ENCODE results near the gene LUC7L2.
A peak's percentile ranks its signal among the peaks of the same experiment; 100 is the strongest.

LUC7L2 gene

DNA sequence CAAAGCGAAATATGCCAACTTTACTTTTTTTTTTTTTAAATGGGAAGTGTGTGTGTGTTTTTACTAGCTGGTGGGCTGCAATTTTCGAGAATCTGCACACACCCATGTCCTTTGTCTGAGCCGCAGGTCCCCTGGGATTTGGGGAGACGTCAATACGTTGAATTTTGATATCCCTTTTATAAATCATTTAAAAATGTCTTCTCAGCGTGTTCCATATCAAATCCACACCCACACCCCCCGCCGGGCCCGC lies 19.0 kb upstream of the LUC7L2 start:
- peak overlapping the region; percentile 76 for H2AFZ ChIP-seq (ENCODE audit: low read depth)
- peaks cover 12% of the 10 kb centered on the region for H3K4me1 ChIP-seq (ENCODE audit: low read depth, poor library complexity, severe bottlenecking)
- H3K27ac ChIP-seq, result peak overlapping the region; percentile 95
- TF ChIP-seq, protein P1, sequence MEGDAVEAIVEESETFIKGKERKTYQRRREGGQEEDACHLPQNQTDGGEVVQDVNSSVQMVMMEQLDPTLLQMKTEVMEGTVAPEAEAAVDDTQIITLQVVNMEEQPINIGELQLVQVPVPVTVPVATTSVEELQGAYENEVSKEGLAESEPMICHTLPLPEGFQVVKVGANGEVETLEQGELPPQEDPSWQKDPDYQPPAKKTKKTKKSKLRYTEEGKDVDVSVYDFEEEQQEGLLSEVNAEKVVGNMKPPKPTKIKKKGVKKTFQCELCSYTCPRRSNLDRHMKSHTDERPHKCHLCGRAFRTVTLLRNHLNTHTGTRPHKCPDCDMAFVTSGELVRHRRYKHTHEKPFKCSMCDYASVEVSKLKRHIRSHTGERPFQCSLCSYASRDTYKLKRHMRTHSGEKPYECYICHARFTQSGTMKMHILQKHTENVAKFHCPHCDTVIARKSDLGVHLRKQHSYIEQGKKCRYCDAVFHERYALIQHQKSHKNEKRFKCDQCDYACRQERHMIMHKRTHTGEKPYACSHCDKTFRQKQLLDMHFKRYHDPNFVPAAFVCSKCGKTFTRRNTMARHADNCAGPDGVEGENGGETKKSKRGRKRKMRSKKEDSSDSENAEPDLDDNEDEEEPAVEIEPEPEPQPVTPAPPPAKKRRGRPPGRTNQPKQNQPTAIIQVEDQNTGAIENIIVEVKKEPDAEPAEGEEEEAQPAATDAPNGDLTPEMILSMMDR (conservative IDR thresholded peaks at IDR 0.05; ENCODE audit: low read depth, low read length), result no peak
- no peaks in the 10 kb centered on the region for H3K36me3 ChIP-seq (ENCODE audit: insufficient read depth)
- peak overlapping the region; percentile 4 for H3K4me3 ChIP-seq (IDR thresholded peaks at IDR 0.05; ENCODE audit: insufficient read depth, low read depth, low read length)
- H3K9ac ChIP-seq, result peak overlapping the region; percentile 96
- H4K20me1 ChIP-seq (ENCODE audit: insufficient read depth), result no peaks in the 10 kb centered on the region
- H3K4me2 ChIP-seq, result peak overlapping the region; percentile 90
- H3K79me2 ChIP-seq (ENCODE audit: insufficient read depth, low read depth), result peaks cover 20% of the 10 kb centered on the region
- no peaks in the 10 kb centered on the region for H3K27me3 ChIP-seq (ENCODE audit: insufficient read depth, low read depth)

DNA sequence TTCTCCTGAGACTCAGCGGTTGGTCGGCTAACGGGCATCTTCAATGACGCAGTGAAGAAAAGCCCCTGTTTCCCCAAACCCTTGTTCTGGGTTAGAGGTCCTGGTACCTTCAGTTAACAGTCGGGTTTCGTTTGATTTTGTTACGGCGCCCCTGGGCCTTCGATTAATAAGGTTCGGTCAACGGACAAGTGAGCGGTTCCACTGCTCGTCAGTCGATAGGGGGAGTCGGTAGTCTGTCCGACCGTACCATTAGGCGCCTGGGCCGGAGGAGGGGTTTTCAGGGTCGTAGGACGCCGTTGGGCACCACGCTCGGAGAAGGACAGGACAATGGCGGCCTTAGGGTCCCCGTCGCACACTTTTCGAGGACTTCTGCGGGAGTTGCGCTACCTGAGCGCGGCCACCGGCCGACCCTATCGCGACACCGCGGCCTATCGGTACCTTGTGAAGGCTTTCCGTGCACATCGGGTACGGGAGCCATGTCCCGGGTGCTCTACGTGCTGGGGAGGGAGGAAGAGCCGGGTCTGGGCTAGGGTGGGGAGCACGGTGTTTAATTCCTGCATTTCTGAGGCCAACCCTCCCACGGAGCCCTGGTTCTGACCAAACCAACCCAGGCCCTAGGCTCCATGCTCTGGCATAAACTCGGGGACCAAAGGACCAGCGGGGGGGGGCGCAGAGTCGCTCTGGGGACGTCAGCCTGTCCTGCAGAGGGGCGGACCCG lies 18.5 kb upstream of the LUC7L2 start, which contains the start of gene FMC1:
FMC1 (plus strand) TSS at position 280 of the 718 bp plus-strand sequence; CDS start at position 328, 48 bp downstream.
- peaks cover 12% of the 10 kb centered on the region for H3K4me1 ChIP-seq (ENCODE audit: low read depth, poor library complexity, severe bottlenecking)
- H3K36me3 ChIP-seq (ENCODE audit: insufficient read depth), result no peaks in the 10 kb centered on the region; the same call in 1 of the 2 replicates
- no peaks in the 10 kb centered on the region for H4K20me1 ChIP-seq (ENCODE audit: insufficient read depth)
- peak within 1 kb of the TSS; percentile 95 for H3K27ac ChIP-seq
- TF ChIP-seq, protein P1 (conservative IDR thresholded peaks at IDR 0.05; ENCODE audit: low read depth, low read length), result peak; percentile 73
- H3K27me3 ChIP-seq (ENCODE audit: insufficient read depth, low read depth), result no peaks in the 10 kb centered on the region
- H2AFZ ChIP-seq (ENCODE audit: low read depth), result peak within 1 kb of the TSS; percentile 76
- peaks cover 20% of the 10 kb centered on the region for H3K79me2 ChIP-seq (ENCODE audit: insufficient read depth, low read depth)
- peak within 1 kb of the TSS; percentile 96 for H3K9ac ChIP-seq
- peak within 1 kb of the TSS; percentile 90 for H3K4me2 ChIP-seq
- H3K4me3 ChIP-seq (IDR thresholded peaks at IDR 0.05; ENCODE audit: insufficient read depth, low read depth, low read length), result peak within 1 kb of the TSS; percentile 66

DNA sequence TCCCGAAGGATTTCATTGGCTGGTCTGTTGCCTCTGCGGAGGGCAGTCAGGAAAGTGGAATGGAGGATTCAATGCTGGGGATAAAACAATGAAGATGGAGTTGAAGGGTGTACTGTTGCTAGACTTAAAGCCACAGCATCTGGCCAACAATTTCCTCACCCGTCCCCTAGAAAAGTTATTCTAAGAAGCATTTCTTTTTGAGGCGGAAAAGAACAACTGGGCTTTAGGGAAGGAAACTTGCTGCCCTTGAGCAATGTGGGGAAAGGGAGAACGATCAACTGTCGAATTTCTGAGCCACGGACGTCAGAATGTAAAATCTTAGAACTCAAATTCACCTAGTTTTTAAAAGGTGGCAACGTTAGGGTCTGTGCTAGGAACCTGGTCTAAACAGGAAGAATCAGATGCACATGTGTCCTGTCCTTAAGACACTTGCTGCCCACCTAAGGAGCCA lies 17.9 kb upstream of the LUC7L2 start:
- Histone ChIP-seq H3K9ac (peak overlapping the region; percentile 96), H3K4me2 (peak overlapping the region; percentile 90), H3K79me2 (ENCODE audit: insufficient read depth, low read depth) (peaks cover 20% of the 10 kb centered on the region), H2AFZ (ENCODE audit: low read depth) (peak overlapping the region; percentile 76), H4K20me1 (ENCODE audit: insufficient read depth) (no peaks in the 10 kb centered on the region), H3K4me3 (IDR thresholded peaks at IDR 0.05; ENCODE audit: insufficient read depth, low read depth, low read length) (peak overlapping the region; percentile 66), H3K36me3 (ENCODE audit: insufficient read depth) (no peaks in the 10 kb centered on the region; the same call in 1 of the 2 replicates), H3K27me3 (ENCODE audit: insufficient read depth, low read depth) (no peaks in the 10 kb centered on the region), H3K4me1 (ENCODE audit: low read depth, poor library complexity, severe bottlenecking) (peaks cover 12% of the 10 kb centered on the region), H3K27ac (peak overlapping the region; percentile 95)
- TF ChIP-seq, protein P1 (conservative IDR thresholded peaks at IDR 0.05; ENCODE audit: low read depth, low read length), result no peak

DNA sequence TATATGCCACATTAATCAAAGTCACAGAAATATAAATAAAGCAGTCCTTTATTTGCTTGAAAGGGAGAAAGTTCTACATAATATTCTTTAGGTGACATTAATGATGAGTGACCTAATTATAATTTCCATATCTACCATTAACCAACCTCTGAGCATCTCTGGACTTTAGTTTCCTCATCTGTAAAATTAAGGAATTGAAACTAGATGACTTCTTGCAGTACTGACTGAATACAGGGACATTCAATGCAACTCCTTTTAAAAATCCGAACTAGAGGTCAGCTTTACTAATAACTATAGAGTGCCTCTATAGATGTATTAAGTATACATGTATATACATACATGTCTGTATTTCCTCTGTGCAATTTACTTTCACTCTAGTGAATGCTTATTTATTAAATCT lies 14.7 kb upstream of the LUC7L2 start:
- Histone ChIP-seq H3K4me1 (ENCODE audit: low read depth, poor library complexity, severe bottlenecking) (peaks cover 12% of the 10 kb centered on the region), H3K27me3 (ENCODE audit: insufficient read depth, low read depth) (no peaks in the 10 kb centered on the region), H3K9ac (no peak overlapping the region), H3K27ac (no peak overlapping the region), H3K4me3 (IDR thresholded peaks at IDR 0.05; ENCODE audit: insufficient read depth, low read depth, low read length) (no peak overlapping the region), H3K79me2 (ENCODE audit: insufficient read depth, low read depth) (peaks cover 20% of the 10 kb centered on the region), H2AFZ (ENCODE audit: low read depth) (no peak overlapping the region), H3K36me3 (ENCODE audit: insufficient read depth) (no peaks in the 10 kb centered on the region; the same call in 1 of the 2 replicates), H3K4me2 (no peak overlapping the region), H4K20me1 (ENCODE audit: insufficient read depth) (no peaks in the 10 kb centered on the region)
- TF ChIP-seq, protein P1 (conservative IDR thresholded peaks at IDR 0.05; ENCODE audit: low read depth, low read length), result no peak

All from KMS-11 (cell line).